Hepatocyte (in vitro differentiated cells): ENCODE results near the gene TMEM145. TPM values are rescaled to one million over a fixed set of nuclear protein-coding genes. Genes with fewer than 3 reads are reported as not detected.

Source experiments
- DNase-seq: peaks from one replicate; pipeline ENCODE4 v3.0.0-alpha.2; 2016; ENCODE audit warnings: low spot score
- H2AFZ ChIP-seq: fragments of 200-600 bp; sonication (generic); 2 replicates; pipeline ENCODE4 v1.6.0; 2016; ENCODE audit warnings: antibody characterized with exemption, mild to moderate bottlenecking
- H3K27ac ChIP-seq: fragments of 200-600 bp; sonication (generic); 2 replicates; pipeline ENCODE4 v1.5.1; 2016; ENCODE audit warnings: mild to moderate bottlenecking
- H3K27me3 ChIP-seq: fragments of 200-600 bp; sonication (generic); 2 replicates; pipeline ENCODE4 v1.6.1; 2016
- H3K36me3 ChIP-seq: fragments of 200-600 bp; sonication (generic); replicated peaks from 2 replicates; pipeline ENCODE4 v1.5.1; 2016; ENCODE audit warnings: low read depth; ENCODE audit not compliant: insufficient read depth
- H3K4me1 ChIP-seq: fragments of 200-600 bp; sonication (generic); 2 replicates; pipeline ENCODE4 v1.5.1; 2016; ENCODE audit warnings: mild to moderate bottlenecking, moderate library complexity; ENCODE audit not compliant: insufficient read depth
- H3K4me2 ChIP-seq: fragments of 200-600 bp; sonication (generic); 2 replicates; pipeline ENCODE4 v1.6.0; 2016
- H3K4me3 ChIP-seq: fragments of 200-600 bp; sonication (generic); 2 replicates; pipeline ENCODE4 v1.5.1; 2016; ENCODE audit warnings: mild to moderate bottlenecking
- H3K79me2 ChIP-seq: fragments of 200-600 bp; sonication (generic); 2 replicates; pipeline ENCODE4 v1.6.0; 2017; ENCODE audit warnings: mild to moderate bottlenecking
- H3K9me2 ChIP-seq: fragments of 200-600 bp; sonication (generic); replicated peaks from 2 replicates; pipeline ENCODE4 v1.6.0; 2017; ENCODE audit warnings: mild to moderate bottlenecking; ENCODE audit not compliant: insufficient read depth
- H3K9me3 ChIP-seq: fragments of 200-600 bp; sonication (generic); 2 replicates; pipeline ENCODE4 v1.5.1; 2016; ENCODE audit warnings: low read depth, mild to moderate bottlenecking
- H4K20me1 ChIP-seq: fragments of 200-600 bp; sonication (generic); 2 replicates; pipeline ENCODE4 v1.6.0; 2016; ENCODE audit warnings: mild to moderate bottlenecking; ENCODE audit not compliant: insufficient read depth, poor library complexity, severe bottlenecking
- EZH2 ChIP-seq: fragments of 200-600 bp; sonication (generic); IDR thresholded peaks from 2 replicates; pipeline ENCODE4 v1.6.1; 2016; ENCODE audit warnings: antibody characterized with exemption, mild to moderate bottlenecking, borderline replicate concordance
- EZH2phosphoT487 ChIP-seq: fragments of 200-600 bp; sonication (generic); IDR thresholded peaks from one replicate; pipeline ENCODE4 v1.6.1; 2018; ENCODE audit warnings: antibody characterized with exemption, mild to moderate bottlenecking, low read depth, moderate library complexity; ENCODE audit not compliant: unreplicated experiment, severe bottlenecking
- WGBS: methylation state at CpG from one replicate; pipeline ENCODE4 v1.1.6; 2016; ENCODE audit warnings: low lambda C conversion rate; ENCODE audit errors: missing lambda C conversion rate; 5-methylcytosine and 5-hydroxymethylcytosine counted together
- polyA plus RNA-seq: library from polyadenylated mRNA; unstranded; fragments of >200 nt; fragmentation: Nextera tagmentation; extraction: Ambion mirVana; gene quantifications from 2 replicates; pipeline ENCODE4 v1.2.1, GENCODE V29; 2016
- total RNA-seq: library from RNA; depleted of rRNA; stranded (reverse); fragments of >200 nt; gene quantifications from 2 replicates; pipeline ENCODE4 v1.2.3, GENCODE V29; 2014
- TF ChIP-seq, protein P1 (sequence below): fragments of 200-600 bp; sonication (generic); IDR thresholded peaks from 2 replicates; pipeline ENCODE4 v1.5.1; 2016; ENCODE audit warnings: antibody characterized with exemption, mild to moderate bottlenecking; ENCODE audit not compliant: poor library complexity

Gene TMEM145
- total and polyA plus RNA-seq, 2 experiments from 2014 or later = 0.40 TPM; not detected in 1

GRCh38 chr19:42351079-42351735 lies 38.1 kb downstream of the TMEM145 start:
- H3K4me3 ChIP-seq = no peak overlapping the region
- 98% methylated on average over 11 of the region's 21 CpGs for WGBS

GRCh38 chr19:42352301-42353259 lies 39.5 kb downstream of the TMEM145 start:
- Histone ChIP-seq H3K4me2 (no peak overlapping the region), H3K9me2 (no peaks in the 10 kb centered on the region), H3K27ac (no peak overlapping the region), H2AFZ (no peak overlapping the region), H4K20me1 (no peaks in the 10 kb centered on the region), H3K27me3 (no peaks in the 10 kb centered on the region), H3K4me3 (no peak overlapping the region), H3K4me1 (no peaks in the 10 kb centered on the region), H3K79me2 (no peaks in the 10 kb centered on the region), H3K9me3 (no peaks in the 10 kb centered on the region), H3K36me3 (no peaks in the 10 kb centered on the region)
- DNase-seq = no peak
- TF ChIP-seq, protein P1, sequence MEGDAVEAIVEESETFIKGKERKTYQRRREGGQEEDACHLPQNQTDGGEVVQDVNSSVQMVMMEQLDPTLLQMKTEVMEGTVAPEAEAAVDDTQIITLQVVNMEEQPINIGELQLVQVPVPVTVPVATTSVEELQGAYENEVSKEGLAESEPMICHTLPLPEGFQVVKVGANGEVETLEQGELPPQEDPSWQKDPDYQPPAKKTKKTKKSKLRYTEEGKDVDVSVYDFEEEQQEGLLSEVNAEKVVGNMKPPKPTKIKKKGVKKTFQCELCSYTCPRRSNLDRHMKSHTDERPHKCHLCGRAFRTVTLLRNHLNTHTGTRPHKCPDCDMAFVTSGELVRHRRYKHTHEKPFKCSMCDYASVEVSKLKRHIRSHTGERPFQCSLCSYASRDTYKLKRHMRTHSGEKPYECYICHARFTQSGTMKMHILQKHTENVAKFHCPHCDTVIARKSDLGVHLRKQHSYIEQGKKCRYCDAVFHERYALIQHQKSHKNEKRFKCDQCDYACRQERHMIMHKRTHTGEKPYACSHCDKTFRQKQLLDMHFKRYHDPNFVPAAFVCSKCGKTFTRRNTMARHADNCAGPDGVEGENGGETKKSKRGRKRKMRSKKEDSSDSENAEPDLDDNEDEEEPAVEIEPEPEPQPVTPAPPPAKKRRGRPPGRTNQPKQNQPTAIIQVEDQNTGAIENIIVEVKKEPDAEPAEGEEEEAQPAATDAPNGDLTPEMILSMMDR = no peak
- TF ChIP-seq EZH2phosphoT487 = no peak
- no peak for TF ChIP-seq EZH2
- WGBS = 97% methylated on average over 24 of the region's 31 CpGs

More at GRCh38 chr19:42351079-42351735, 38.1 kb downstream of the TMEM145 start:
- no peak for DNase-seq
- Histone ChIP-seq H3K9me3 (no peaks in the 10 kb centered on the region), H3K27ac (no peak overlapping the region), H3K9me2 (no peaks in the 10 kb centered on the region), H3K27me3 (no peaks in the 10 kb centered on the region), H3K4me1 (no peaks in the 10 kb centered on the region), H2AFZ (no peak overlapping the region), H3K36me3 (no peaks in the 10 kb centered on the region), H3K4me2 (no peak overlapping the region), H3K79me2 (no peaks in the 10 kb centered on the region), H4K20me1 (no peaks in the 10 kb centered on the region)
- TF ChIP-seq EZH2 = no peak
- TF ChIP-seq, protein P1 = no peak
- TF ChIP-seq EZH2phosphoT487 = no peak

GRCh38 chr19:42353341-42354015 lies 40.4 kb downstream of the TMEM145 start:
- no peak overlapping the region for H2AFZ ChIP-seq
- H3K27ac ChIP-seq = no peak overlapping the region
- whole genome bisulfite sequencing = 96% methylated on average over 26 of the region's 29 CpGs
- DNase-seq = no peak
- H3K4me2 ChIP-seq = no peak overlapping the region
- no peak for TF ChIP-seq EZH2
- TF ChIP-seq, protein P1 = no peak
- TF ChIP-seq EZH2phosphoT487 = no peak
- no peaks in the 10 kb centered on the region for H4K20me1 ChIP-seq
- no peaks in the 10 kb centered on the region for H3K9me3 ChIP-seq
- H3K36me3 ChIP-seq = no peaks in the 10 kb centered on the region
- no peaks in the 10 kb centered on the region for H3K9me2 ChIP-seq
- no peaks in the 10 kb centered on the region for H3K27me3 ChIP-seq
- H3K4me1 ChIP-seq = no peaks in the 10 kb centered on the region
- H3K79me2 ChIP-seq = no peaks in the 10 kb centered on the region
- H3K4me3 ChIP-seq = no peak overlapping the region
